SJCRH30 (cell line): ENCODE results near the gene ARID5B. TPM values are rescaled to one million over a fixed set of nuclear protein-coding genes. Genes with fewer than 3 reads are reported as not detected.
"Not testable (repeated sequence)": the region's sequence is repeated elsewhere in the genome, so short reads cannot be mapped to it uniquely, and the experiment has no call there.

ENCODE experiments used
- DNase-seq, 2 experiments: peaks; one replicate each; pipeline ENCODE4 v3.0.0-alpha.2; 2015 to 2020
- H3K27ac ChIP-seq: fragments of 250-450 bp; sonication (Bioruptor Pico); 2 replicates; pipeline ENCODE4 v1.5.1; 2020; ENCODE audit warnings: mild to moderate bottlenecking, moderate library complexity
- H3K27me3 ChIP-seq: fragments of 250-450 bp; sonication (Bioruptor Pico); 2 replicates; pipeline ENCODE4 v1.5.1; 2020; ENCODE audit warnings: mild to moderate bottlenecking, moderate library complexity
- H3K36me3 ChIP-seq: fragments of 250-450 bp; sonication (Bioruptor Pico); 2 replicates; pipeline ENCODE4 v1.5.1; 2020; ENCODE audit warnings: mild to moderate bottlenecking, moderate library complexity
- H3K4me1 ChIP-seq: fragments of 250-450 bp; sonication (Bioruptor Pico); 2 replicates; pipeline ENCODE4 v1.5.1; 2020; ENCODE audit warnings: mild to moderate bottlenecking, moderate library complexity
- H3K4me3 ChIP-seq: fragments of 250-450 bp; sonication (Bioruptor Pico); 2 replicates; pipeline ENCODE4 v1.5.1; 2020; ENCODE audit warnings: mild to moderate bottlenecking, moderate library complexity
- H3K9me3 ChIP-seq: fragments of 250-450 bp; sonication (Bioruptor Pico); replicated peaks from 2 replicates; pipeline ENCODE4 v1.5.1; 2020; ENCODE audit warnings: mild to moderate bottlenecking, moderate library complexity
- total RNA-seq: library from RNA; depleted of rRNA; stranded (reverse); fragments of >200 nt; shearing (Covaris generic); gene quantifications from 2 replicates; pipeline ENCODE4 v1.2.3, GENCODE V29; 2014

The ARID5B gene
- total RNA-seq, 1 experiment from 2014 or later, result 10.3 TPM

- no peaks in the 10 kb centered on the region for H3K4me1 ChIP-seq
- no peaks in the 10 kb centered on the region for H3K9me3 ChIP-seq
- DNase-seq, result no peak
Observed at GRCh38 chr10:61967298-61967697, 65.8 kb downstream of the ARID5B start.

GRCh38 chr10:61970182-61971002, 68.9 kb downstream of the ARID5B start:
- Histone ChIP-seq H3K27me3 (no peaks in the 10 kb centered on the region), H3K36me3 (no peaks in the 10 kb centered on the region; the same call in 1 of the 2 replicates), H3K4me1 (peaks cover 9% of the 10 kb centered on the region), H3K4me3 (no peak overlapping the region), H3K9me3 (no peaks in the 10 kb centered on the region), H3K27ac (no peak overlapping the region)
- DNase-seq, result no peak

More at GRCh38 chr10:61967298-61967697, 65.8 kb downstream of the ARID5B start:
- no peak overlapping the region for H3K27ac ChIP-seq
- H3K36me3 ChIP-seq, result no peaks in the 10 kb centered on the region; the same call in 1 of the 2 replicates
- H3K4me3 ChIP-seq, result no peak overlapping the region
- H3K27me3 ChIP-seq, result no peaks in the 10 kb centered on the region

- Histone ChIP-seq H3K9me3 (no peaks in the 10 kb centered on the region), H3K4me3 (no peak overlapping the region), H3K27me3 (no peaks in the 10 kb centered on the region), H3K4me1 (peaks cover 13% of the 10 kb centered on the region), H3K36me3 (no peaks in the 10 kb centered on the region; the same call in 1 of the 2 replicates), H3K27ac (no peak overlapping the region)
- no peak for DNase-seq
Observed at GRCh38 chr10:61971003-61971325, 69.5 kb downstream of the ARID5B start.

GRCh38 chr10:61973169-61973568, 71.7 kb downstream of the ARID5B start:
- Histone ChIP-seq H3K27ac (no peak overlapping the region), H3K4me1 (peaks cover 13% of the 10 kb centered on the region), H3K4me3 (no peak overlapping the region), H3K36me3 (no peaks in the 10 kb centered on the region; the same call in 1 of the 2 replicates), H3K27me3 (no peaks in the 10 kb centered on the region), H3K9me3 (0 out of 2 replicates have a peak, but pooled peaks cover 4% of the 10 kb centered on the region)
- no peak for DNase-seq

GRCh38 chr10:61973906-61974305, 72.4 kb downstream of the ARID5B start:
- Histone ChIP-seq H3K4me3 (no peak overlapping the region), H3K9me3 (0 out of 2 replicates have a peak, but pooled peaks cover 4% of the 10 kb centered on the region), H3K4me1 (peaks cover 13% of the 10 kb centered on the region), H3K27me3 (no peaks in the 10 kb centered on the region), H3K36me3 (no peaks in the 10 kb centered on the region; the same call in 1 of the 2 replicates), H3K27ac (no peak overlapping the region; the same call in 1 of the 2 replicates)
- DNase-seq, result no peak

GRCh38 chr10:61974601-61975390, 73.3 kb downstream of the ARID5B start:
- no peaks in the 10 kb centered on the region; the same call in 1 of the 2 replicates for H3K36me3 ChIP-seq
- H3K4me3 ChIP-seq, result peak overlapping the region; percentile 30
- DNase-seq, result peak; percentile 24 to 62
- peaks cover 13% of the 10 kb centered on the region for H3K4me1 ChIP-seq
- H3K27ac ChIP-seq, result peak overlapping the region; percentile 58
- 0 out of 2 replicates have a peak, but pooled peaks cover 4% of the 10 kb centered on the region for H3K9me3 ChIP-seq
- no peaks in the 10 kb centered on the region for H3K27me3 ChIP-seq

GRCh38 chr10:61975391-61975932, 74.0 kb downstream of the ARID5B start:
- Histone ChIP-seq H3K4me3 (peak overlapping the region; percentile 30; the same call in 1 of the 2 replicates), H3K4me1 (peaks cover 13% of the 10 kb centered on the region), H3K36me3 (no peaks in the 10 kb centered on the region; the same call in 1 of the 2 replicates), H3K27ac (peak overlapping the region; percentile 58), H3K27me3 (no peaks in the 10 kb centered on the region), H3K9me3 (0 out of 2 replicates have a peak, but pooled peaks cover 4% of the 10 kb centered on the region)
- DNase-seq, result peak; percentile 19 to 67

GRCh38 chr10:61976951-61977721, 75.6 kb downstream of the ARID5B start:
- H3K4me1 ChIP-seq, result peaks cover 13% of the 10 kb centered on the region
- DNase-seq, H3K27ac ChIP-seq, H3K9me3 ChIP-seq, H3K27me3 ChIP-seq, H3K36me3 ChIP-seq, H3K4me3 ChIP-seq: not testable (repeated sequence)

GRCh38 chr10:61978965-61979364, 77.5 kb downstream of the ARID5B start:
- Histone ChIP-seq H3K27ac (no peak overlapping the region), H3K36me3 (no peaks in the 10 kb centered on the region; the same call in 1 of the 2 replicates), H3K4me3 (no peak overlapping the region), H3K27me3 (no peaks in the 10 kb centered on the region), H3K9me3 (0 out of 2 replicates have a peak, but pooled peaks cover 4% of the 10 kb centered on the region), H3K4me1 (peaks cover 13% of the 10 kb centered on the region)
- no peak for DNase-seq

- 0 out of 2 replicates have a peak, but pooled peaks cover 4% of the 10 kb centered on the region for H3K9me3 ChIP-seq
- no peak overlapping the region for H3K4me3 ChIP-seq
- H3K27ac ChIP-seq, result no peak overlapping the region
- no peaks in the 10 kb centered on the region for H3K4me1 ChIP-seq
- no peaks in the 10 kb centered on the region for H3K27me3 ChIP-seq
- no peak for DNase-seq
- no peaks in the 10 kb centered on the region for H3K36me3 ChIP-seq
Observed at GRCh38 chr10:61981460-61981859, 80.0 kb downstream of the ARID5B start.

GRCh38 chr10:61983255-61983654, 81.8 kb downstream of the ARID5B start:
- Histone ChIP-seq H3K4me3 (no peak overlapping the region), H3K27ac (no peak overlapping the region), H3K27me3 (no peaks in the 10 kb centered on the region), H3K36me3 (no peaks in the 10 kb centered on the region), H3K9me3 (no peaks in the 10 kb centered on the region), H3K4me1 (no peaks in the 10 kb centered on the region)
- no peak for DNase-seq

GRCh38 chr10:61984803-61985418, 83.4 kb downstream of the ARID5B start:
- no peak for DNase-seq
- no peaks in the 10 kb centered on the region for H3K36me3 ChIP-seq
- H3K4me1 ChIP-seq, result no peaks in the 10 kb centered on the region
- no peaks in the 10 kb centered on the region for H3K9me3 ChIP-seq
- no peak overlapping the region for H3K4me3 ChIP-seq
- H3K27me3 ChIP-seq, result no peaks in the 10 kb centered on the region
- no peak overlapping the region for H3K27ac ChIP-seq

GRCh38 chr10:61985715-61986114, 84.2 kb downstream of the ARID5B start:
- H3K4me1 ChIP-seq, result no peaks in the 10 kb centered on the region
- no peaks in the 10 kb centered on the region for H3K27me3 ChIP-seq
- no peak overlapping the region for H3K4me3 ChIP-seq
- no peak for DNase-seq
- no peaks in the 10 kb centered on the region for H3K36me3 ChIP-seq
- no peak overlapping the region for H3K27ac ChIP-seq
- H3K9me3 ChIP-seq, result no peaks in the 10 kb centered on the region

GRCh38 chr10:61986382-61986781, 84.9 kb downstream of the ARID5B start:
- H3K27ac ChIP-seq, result no peak overlapping the region
- H3K36me3 ChIP-seq, result no peaks in the 10 kb centered on the region
- DNase-seq, result no peak
- H3K27me3 ChIP-seq, result no peaks in the 10 kb centered on the region
- H3K4me1 ChIP-seq, result no peaks in the 10 kb centered on the region
- H3K4me3 ChIP-seq, result no peak overlapping the region
- H3K9me3 ChIP-seq, result no peaks in the 10 kb centered on the region
